H1 (cell line): ENCODE measurements around the gene MMP11. TPM values are rescaled to one million over a fixed set of nuclear protein-coding genes. Genes with fewer than 3 reads are reported as not detected.

Source experiments
- CTCF ChIA-PET: fragments of 300-600 bp; sonication (Branson Sonifier 250); formaldehyde crosslinking; loops from one replicate; lab custom pipeline; 2021; ENCODE audit not compliant: partially characterized antibody; lab: Charles Lee
- POLR2A ChIA-PET: fragments of 300-600 bp; sonication (Branson Sonifier 250); formaldehyde crosslinking; loops from one replicate; lab custom pipeline; 2021; ENCODE audit warnings: inconsistent platforms; ENCODE audit not compliant: partially characterized antibody; lab: Charles Lee
- DNase-seq, 2 experiments: peaks; one replicate each; pipeline versions ENCODE4 v3.0.0 to v3.0.0-alpha.2; 2010 to 2022; ENCODE audit warnings: low spot score in 2 of 2, low read depth in 1 of 2, mixed read lengths in 1 of 2
- FAIRE-seq: peaks from 2 replicates; lab custom pipeline; 2011; peaks lifted over from hg19 to GRCh38; lab: Jason Lieb, UNC
- H2AFZ ChIP-seq: 2 replicates; pipeline ENCODE4 v1.8.1; 2012; ENCODE audit warnings: low read length, inconsistent platforms
- H2AK5ac ChIP-seq: 2 replicates; pipeline ENCODE4 v1.6.1; 2013; ENCODE audit warnings: low read depth, low read length
- H2BK120ac ChIP-seq: replicated peaks from 2 replicates; pipeline ENCODE3; 2013; ENCODE audit warnings: low read depth, low read length, inconsistent platforms
- H2BK12ac ChIP-seq: 2 replicates; pipeline ENCODE4 v1.6.1; 2013; ENCODE audit warnings: low read depth, low read length
- H2BK15ac ChIP-seq: 2 replicates; pipeline ENCODE4 v1.6.1; 2013; ENCODE audit warnings: low read length
- H2BK20ac ChIP-seq: 2 replicates; pipeline ENCODE4 v1.6.1; 2013; ENCODE audit warnings: low read length
- H2BK5ac ChIP-seq: 2 replicates; pipeline ENCODE4 v1.6.1; 2013; ENCODE audit warnings: low read depth, low read length
- H3K14ac ChIP-seq: 2 replicates; pipeline ENCODE4 v1.6.1; 2013; ENCODE audit warnings: inconsistent platforms; ENCODE audit not compliant: insufficient read length
- H3K18ac ChIP-seq: 2 replicates; pipeline ENCODE4 v1.6.1; 2013; ENCODE audit warnings: low read length; ENCODE audit errors: extremely low read depth
- H3K23ac ChIP-seq: 2 replicates; pipeline ENCODE4 v1.6.1; 2013; ENCODE audit warnings: inconsistent platforms; ENCODE audit not compliant: insufficient read length
- H3K23me2 ChIP-seq: 2 replicates; pipeline ENCODE4 v1.6.1; 2013; ENCODE audit warnings: low read depth, low read length
- H3K27ac ChIP-seq: 2 replicates; pipeline ENCODE4 v1.6.1; 2011; ENCODE audit warnings: low read depth, low read length, inconsistent platforms
- H3K27me3 ChIP-seq, 4 experiments: replicated peaks in 1 of 4; 1 replicate in 1 of 4; 2 replicates in 3 of 4; pipeline versions ENCODE4 v1.6.1 to v1.8.1; 2011 to 2013; ENCODE audit warnings: low read length in 3 of 4, mild to moderate bottlenecking in 3 of 4, inconsistent platforms in 2 of 4, mixed read lengths in 2 of 4, moderate library complexity in 1 of 4; ENCODE audit not compliant: control insufficient read depth in 3 of 4, insufficient read depth in 3 of 4; ENCODE audit errors: extremely low read depth in 1 of 4
- H3K36me3 ChIP-seq, 4 experiments: 2 replicates each; pipeline versions ENCODE4 v1.6.1 to v1.8.1; 2011 to 2013; ENCODE audit warnings: mild to moderate bottlenecking in 4 of 4, low read length in 3 of 4, moderate library complexity in 2 of 4, control low read depth in 1 of 4, inconsistent platforms in 1 of 4; ENCODE audit not compliant: insufficient read depth in 4 of 4, control insufficient read depth in 2 of 4
- H3K4ac ChIP-seq: replicated peaks from 2 replicates; pipeline ENCODE3; 2013; ENCODE audit warnings: low read length, low read depth, mixed read lengths, inconsistent platforms; ENCODE audit not compliant: insufficient read length
- H3K4me1 ChIP-seq, 4 experiments: replicated peaks in 1 of 4; 1 replicate in 1 of 4; 2 replicates in 3 of 4; pipeline versions ENCODE4 v1.6.1 to v1.8.1; 2011 to 2013; ENCODE audit warnings: low read length in 3 of 4, inconsistent platforms in 2 of 4, mixed read lengths in 1 of 4; ENCODE audit not compliant: insufficient read depth in 4 of 4, control insufficient read depth in 3 of 4
- H3K4me2 ChIP-seq, 2 experiments: 2 replicates each; pipeline versions ENCODE4 v1.6.1 to v1.8.1; 2011 to 2013; ENCODE audit warnings: low read depth in 2 of 2, low read length in 2 of 2, control low read depth in 1 of 2, inconsistent platforms in 1 of 2, mild to moderate bottlenecking in 1 of 2; ENCODE audit not compliant: insufficient read depth in 1 of 2
- H3K4me3 ChIP-seq, 4 experiments: fragments of 200-600, 300-600 bp in 1 of 4; sonication (generic), shearing (Covaris generic), sonication (Bioruptor Twin) in 1 of 4; 2 replicates each; pipeline versions ENCODE4 v1.5.1 to v1.8.1; 2011 to 2016; ENCODE audit warnings: low read length in 4 of 4, low read depth in 3 of 4, control low read depth in 2 of 4, inconsistent platforms in 2 of 4, mild to moderate bottlenecking in 2 of 4, mixed read lengths in 1 of 4, moderate library complexity in 1 of 4; ENCODE audit not compliant: insufficient read depth in 2 of 4; ENCODE audit errors: extremely low read depth in 1 of 4
- H3K56ac ChIP-seq: replicated peaks from 2 replicates; pipeline ENCODE3; 2013; ENCODE audit warnings: low read depth, mild to moderate bottlenecking, mixed read lengths, low read length, inconsistent platforms; ENCODE audit not compliant: insufficient read length
- H3K79me1 ChIP-seq: 2 replicates; pipeline ENCODE4 v1.6.1; 2013; ENCODE audit warnings: low read depth, low read length, control low read depth
- H3K79me2 ChIP-seq, 2 experiments: 2 replicates each; pipeline versions ENCODE4 v1.6.1 to v1.8.1; 2012 to 2013; ENCODE audit warnings: low read length in 2 of 2, mild to moderate bottlenecking in 2 of 2, inconsistent platforms in 1 of 2; ENCODE audit not compliant: insufficient read depth in 2 of 2, control insufficient read depth in 1 of 2
- H3K9ac ChIP-seq, 4 experiments: replicated peaks in 1 of 4; 1 replicate in 1 of 4; 2 replicates in 3 of 4; pipeline versions ENCODE4 v1.6.1 to v1.8.1; 2011 to 2013; ENCODE audit warnings: low read depth in 3 of 4, low read length in 3 of 4, control low read depth in 2 of 4, mild to moderate bottlenecking in 2 of 4, moderate library complexity in 2 of 4, inconsistent platforms in 1 of 4; ENCODE audit errors: extremely low read depth in 1 of 4
- H3K9me3 ChIP-seq, 2 experiments: 2 replicates each; pipeline versions ENCODE4 v1.6.1 to v1.8.1; 2012 to 2013; ENCODE audit warnings: mild to moderate bottlenecking in 2 of 2, moderate library complexity in 2 of 2, control low read depth in 1 of 2, inconsistent platforms in 1 of 2, low read depth in 1 of 2, low read length in 1 of 2, mixed read lengths in 1 of 2; ENCODE audit not compliant: insufficient read depth in 2 of 2
- H4K20me1 ChIP-seq, 2 experiments: replicated peaks in 1 of 2; 2 replicates each; pipeline versions ENCODE3 to v1.8.1; 2011 to 2013; ENCODE audit warnings: inconsistent platforms in 2 of 2, low read length in 2 of 2, mild to moderate bottlenecking in 1 of 2; ENCODE audit not compliant: insufficient read depth in 2 of 2, control insufficient read depth in 1 of 2
- H4K5ac ChIP-seq: 2 replicates; pipeline ENCODE4 v1.6.1; 2013; ENCODE audit warnings: low read length, low read depth, mixed read lengths, inconsistent platforms; ENCODE audit not compliant: insufficient read length
- H4K8ac ChIP-seq: 2 replicates; pipeline ENCODE4 v1.8.0; 2013; ENCODE audit warnings: mild to moderate bottlenecking, moderate library complexity, low read length, inconsistent platforms; ENCODE audit not compliant: insufficient read depth; ENCODE audit errors: extremely low read depth
- H4K91ac ChIP-seq: replicated peaks from 2 replicates; pipeline ENCODE3; 2013; ENCODE audit warnings: low read length, mixed read lengths, inconsistent platforms; ENCODE audit not compliant: insufficient read length
- BRCA1 ChIP-seq: IDR thresholded peaks from 2 replicates; pipeline ENCODE4 v1.6.1; 2012; ENCODE audit warnings: low read depth, low read length, improper control_type of control experiment
- EGR1 ChIP-seq: IDR thresholded peaks from 2 replicates; pipeline ENCODE4 v1.6.1; 2011; ENCODE audit warnings: low read depth, low read length, borderline replicate concordance
- GABPA ChIP-seq: IDR thresholded peaks from 2 replicates; pipeline ENCODE4 v1.6.1; 2011; ENCODE audit warnings: mild to moderate bottlenecking, low read length, moderate library complexity, borderline replicate concordance; ENCODE audit not compliant: insufficient read depth
- HDAC6 ChIP-seq: IDR thresholded peaks from one replicate; pipeline ENCODE4 v1.7.1; 2012; ENCODE audit warnings: low read depth, mild to moderate bottlenecking, inconsistent platforms, low read length, moderate library complexity
- RFX5 ChIP-seq: IDR thresholded peaks from 2 replicates; pipeline ENCODE4 v1.6.1; 2011; ENCODE audit warnings: low read depth, low read length, improper control_type of control experiment, borderline replicate concordance
- TAF1 ChIP-seq: IDR thresholded peaks from 2 replicates; pipeline ENCODE4 v1.6.1; 2011; ENCODE audit warnings: mild to moderate bottlenecking, low read depth, low read length
- TAF7 ChIP-seq: optimal IDR thresholded peaks from 2 replicates; pipeline ENCODE3; 2011; ENCODE audit warnings: low read depth, mild to moderate bottlenecking, inconsistent platforms, low read length, moderate library complexity, borderline replicate concordance
- WGBS, 2 experiments: shearing (Covaris generic) in 1 of 2; methylation state at CpG; one replicate each; pipeline versions ENCODE4 v1.1.6 to v1.1.7; 2013 to 2015; ENCODE audit warnings: low lambda C conversion rate in 2 of 2, mixed read lengths in 2 of 2, inconsistent platforms in 1 of 2, low coverage in 1 of 2, missing lambda C conversion rate in 1 of 2; ENCODE audit not compliant: insufficient replicate concordance in 2 of 2, insufficient coverage in 1 of 2, insufficient read length in 1 of 2; ENCODE audit errors: extremely low coverage in 1 of 2, missing lambda C conversion rate in 1 of 2; 5-methylcytosine and 5-hydroxymethylcytosine counted together
- polyA plus RNA-seq, 7 experiments: library from polyadenylated mRNA; depleted of rRNA in 3 of 7; stranded (reverse) in 5 of 7; unstranded in 2 of 7; fragments of >200 nt in 5 of 7; fragments of 200-250 nt in 2 of 7; gene quantifications; 1 replicate in 5 of 7; 2 replicates in 1 of 7; 4 replicates in 1 of 7; pipeline versions ENCODE4 v1.2.1 to v1.2.3, GENCODE V29; 2011 to 2013; ENCODE audit warnings: missing spikeins in 2 of 7, mixed read lengths in 2 of 7
- total RNA-seq: library from RNA; stranded (reverse); fragmentation: NEBNext Ultra II Directional; extraction: Animal tissue kit (Norgen Biotek cat#: 25700); gene quantifications from 2 replicates; pipeline ENCODE4 v1.2.1, GENCODE V29; 2021
- TF ChIP-seq, protein P1 (sequence below): IDR thresholded peaks from 2 replicates; pipeline ENCODE4 v1.6.1; 2011; ENCODE audit warnings: low read length, improper control_type of control experiment
- TF ChIP-seq, protein P2 (sequence below): IDR thresholded peaks from 2 replicates; pipeline ENCODE4 v1.6.1; 2012; ENCODE audit warnings: inconsistent platforms

MMP11 gene
- total and polyA plus RNA-seq, 2 of the 8 experiments (the other 6 are each of a cell fraction or from before 2014, with no cell fraction given): 10.2 to 18.3 TPM

DNA sequence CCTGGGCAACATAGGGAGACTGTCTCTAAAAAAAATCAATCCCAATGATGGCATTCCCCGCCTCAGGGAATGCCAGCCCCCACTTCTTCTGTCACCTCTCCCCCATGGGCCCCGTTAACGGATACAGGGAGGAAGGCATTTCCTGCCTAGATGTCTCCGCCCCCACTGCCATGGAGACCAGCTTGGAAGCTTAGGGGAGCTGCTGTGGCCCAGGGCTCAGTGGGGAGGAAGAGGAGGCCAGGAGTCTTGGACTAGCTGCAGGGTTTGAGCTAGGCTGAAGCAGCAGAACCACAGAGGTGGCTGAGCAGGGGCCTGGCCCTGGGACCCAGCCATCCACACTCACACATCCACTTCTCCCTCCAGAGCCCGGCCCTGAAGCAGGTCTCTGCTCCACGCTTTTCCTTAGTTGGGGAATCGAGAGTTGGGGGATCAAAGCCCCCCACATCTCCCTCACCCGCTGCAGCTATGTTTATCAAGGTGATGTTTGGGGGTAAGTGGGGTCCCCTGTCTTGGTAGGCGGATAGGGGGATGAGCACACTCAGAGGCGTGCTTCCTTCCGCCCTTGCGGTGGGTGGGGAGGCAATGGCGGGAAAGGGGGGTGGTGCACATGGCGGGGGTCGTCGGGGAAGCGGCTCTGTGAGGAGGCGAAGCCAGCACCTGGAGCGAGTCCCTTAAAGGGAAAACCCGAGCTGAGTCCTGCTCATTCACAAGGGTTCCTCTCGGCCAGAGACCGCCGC lies 9.6 kb upstream of the MMP11 start, which contains the start of gene C22orf15:
Gene C22orf15 (plus strand): TSS at position 149 of the 737 bp plus-strand sequence. CDS start 317 bp downstream, at position 466.
- H3K4ac ChIP-seq: peak within 1 kb of the TSS; percentile 72
- no peaks in the 10 kb centered on the region for H3K79me1 ChIP-seq
- peaks cover 0 to 26% (median 18%) of the 10 kb centered on the region in 4 experiments; a peak in 6 of 7 replicates for H3K4me1 ChIP-seq
- FAIRE-seq (peak; percentile 52), DNase-seq (peak in 1 of 2 experiments; percentile 71)
- peak within 1 kb of the TSS; percentile 75 for H2BK12ac ChIP-seq
- H4K91ac ChIP-seq: peak within 1 kb of the TSS; percentile 90
- H2BK20ac ChIP-seq: 0 out of 2 replicates have a peak within 1 kb of the TSS, but pooled peaks have one; percentile 55
- no peak within 1 kb of the TSS for H3K14ac ChIP-seq
- no peak within 1 kb of the TSS for H3K23ac ChIP-seq
- no peak within 1 kb of the TSS for H3K56ac ChIP-seq
- ChIA-PET CTCF (interaction anchor here (1.1 to 1.6 kb wide), 5 partner anchors 9 to 378 kb away, joined by 3 to 5 read pairs (median 3); no protein-coding TSS in a partner anchor), POLR2A (interaction anchor here (0.7 to 1.9 kb wide), 7 partner anchors 9 to 87 kb away, joined by 3 to 5 read pairs (median 3); partner anchors contain the start of genes VPREB3 and ZNF70)
- H3K18ac ChIP-seq: peak within 1 kb of the TSS; percentile 89; the same call in 1 of the 2 replicates
- peaks cover 9% of the 10 kb centered on the region for H3K23me2 ChIP-seq
- no peaks in the 10 kb centered on the region for H3K9me3 ChIP-seq
- H3K27ac ChIP-seq: no peak within 1 kb of the TSS
- no peak within 1 kb of the TSS for H3K9ac ChIP-seq
- peak within 1 kb of the TSS; percentile 72; the same call in 1 of the 2 replicates for H2BK15ac ChIP-seq
- peak within 1 kb of the TSS; percentile 94 for H2BK120ac ChIP-seq
- H3K4me3 ChIP-seq: peak within 1 kb of the TSS in 2 of 4 experiments; percentile 11 to 48; a peak in 3 of 8 replicates
- no peak within 1 kb of the TSS for H4K8ac ChIP-seq
- peak within 1 kb of the TSS; percentile 54 to 66 for H3K4me2 ChIP-seq
- no peaks in the 10 kb centered on the region for H3K79me2 ChIP-seq
- 50% methylated on average over 17 of the region's 23 CpGs; no CpG with 5 or more reads in 1 of the 2 experiments for WGBS, 2 experiments
- H3K27me3 ChIP-seq: peaks cover 0 to 3% (median 1%) of the 10 kb centered on the region in 4 experiments; a peak in 3 of 7 replicates
- no peak within 1 kb of the TSS for H2AFZ ChIP-seq
- H4K20me1 ChIP-seq: peaks cover 0 to 14% of the 10 kb centered on the region in 2 experiments
- H2AK5ac ChIP-seq: 0 out of 2 replicates have a peak within 1 kb of the TSS, but pooled peaks have one; percentile 82
- H3K36me3 ChIP-seq: no peaks in the 10 kb centered on the region
- peak within 1 kb of the TSS; percentile 62 for H4K5ac ChIP-seq
- peak within 1 kb of the TSS; percentile 71; the same call in 1 of the 2 replicates for H2BK5ac ChIP-seq
- TF ChIP-seq, protein P1, sequence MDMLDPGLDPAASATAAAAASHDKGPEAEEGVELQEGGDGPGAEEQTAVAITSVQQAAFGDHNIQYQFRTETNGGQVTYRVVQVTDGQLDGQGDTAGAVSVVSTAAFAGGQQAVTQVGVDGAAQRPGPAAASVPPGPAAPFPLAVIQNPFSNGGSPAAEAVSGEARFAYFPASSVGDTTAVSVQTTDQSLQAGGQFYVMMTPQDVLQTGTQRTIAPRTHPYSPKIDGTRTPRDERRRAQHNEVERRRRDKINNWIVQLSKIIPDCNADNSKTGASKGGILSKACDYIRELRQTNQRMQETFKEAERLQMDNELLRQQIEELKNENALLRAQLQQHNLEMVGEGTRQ: no peak
- TF ChIP-seq HDAC6: no peak
- TF ChIP-seq, protein P2, sequence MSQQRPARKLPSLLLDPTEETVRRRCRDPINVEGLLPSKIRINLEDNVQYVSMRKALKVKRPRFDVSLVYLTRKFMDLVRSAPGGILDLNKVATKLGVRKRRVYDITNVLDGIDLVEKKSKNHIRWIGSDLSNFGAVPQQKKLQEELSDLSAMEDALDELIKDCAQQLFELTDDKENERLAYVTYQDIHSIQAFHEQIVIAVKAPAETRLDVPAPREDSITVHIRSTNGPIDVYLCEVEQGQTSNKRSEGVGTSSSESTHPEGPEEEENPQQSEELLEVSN: peak; percentile 95
- no peak for TF ChIP-seq EGR1
- TF ChIP-seq RFX5: no peak
- no peak for TF ChIP-seq TAF7
- no peak for TF ChIP-seq BRCA1
- no peak for TF ChIP-seq GABPA
- 0 out of 2 replicates have a peak, but pooled peaks have one; percentile 14 for TF ChIP-seq TAF1
